A204.1 (cell line): ENCODE measurements around the gene BEST2.

Experiments used
- FAIRE-seq: peaks from 2 replicates; lab custom pipeline; 2012; peaks lifted over from hg19 to GRCh38; lab: Jason Lieb, UNC

The BEST2 gene

GRCh38 chr19:12770922-12771321 lies 19.3 kb downstream of the BEST2 start:
- FAIRE-seq = no peak

GRCh38 chr19:12772323-12772722 lies 20.7 kb downstream of the BEST2 start:
- no peak for FAIRE-seq

- no peak for FAIRE-seq
These were observed 22.0 kb downstream of the BEST2 start for GRCh38 chr19:12773571-12773970.

GRCh38 chr19:12774588-12775555 lies 23.3 kb downstream of the BEST2 start, which contains the start of gene HOOK2:
TSS of gene HOOK2 (minus strand) at chr19:12775552. CDS start at chr19:12775449, 103 bp downstream.
- no peak for FAIRE-seq

- no peak for FAIRE-seq
These were observed 25.8 kb downstream of the BEST2 start for GRCh38 chr19:12777217-12778016.

DNA sequence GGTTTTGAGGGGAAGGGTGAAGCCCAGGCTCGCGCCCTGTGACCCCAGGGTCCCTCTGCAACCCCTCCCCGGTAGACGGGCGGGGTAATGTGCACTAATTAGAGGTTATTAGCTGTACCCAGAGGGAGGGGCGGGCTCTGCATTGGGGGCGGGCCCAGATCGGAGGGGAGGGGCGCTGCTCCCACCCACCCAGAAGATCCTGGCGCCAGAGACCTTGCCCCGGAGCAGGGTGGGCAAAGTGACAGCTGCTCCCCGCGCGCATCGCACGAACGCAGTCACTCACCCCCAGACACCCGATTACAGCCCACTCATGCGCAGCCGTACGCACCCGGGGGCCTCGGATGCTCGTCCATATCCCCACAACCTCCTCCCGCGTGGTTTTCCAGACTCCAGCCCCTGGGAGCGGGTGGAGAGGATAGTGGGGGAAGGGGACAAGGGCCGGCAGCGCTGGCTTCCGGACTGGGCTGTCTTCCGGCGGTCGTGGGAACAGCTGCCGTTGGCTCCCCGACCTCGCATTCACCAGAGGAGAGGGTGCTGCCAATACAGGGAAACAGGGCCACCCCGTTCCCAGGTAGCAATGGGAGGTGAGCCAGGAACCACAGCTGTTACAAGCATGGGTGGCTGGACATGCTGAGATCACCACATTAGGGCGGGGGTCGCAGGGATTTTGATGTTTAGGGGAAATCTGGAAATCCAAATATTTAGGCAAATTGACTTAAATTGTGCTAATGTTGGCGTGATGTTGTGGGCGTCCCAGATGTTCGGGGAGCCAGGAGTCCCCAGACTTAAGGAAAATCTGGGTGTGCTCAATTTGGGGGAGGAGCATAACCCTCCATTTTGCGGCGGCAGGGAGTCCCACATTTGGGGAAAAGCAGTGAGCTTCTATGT lies 26.7 kb downstream of the BEST2 start:
- no peak for FAIRE-seq

- FAIRE-seq = no peak
These were observed 27.2 kb downstream of the BEST2 start for GRCh38 chr19:12778905-12779161.

GRCh38 chr19:12779162-12779993 lies 27.8 kb downstream of the BEST2 start:
- FAIRE-seq = no peak

DNA sequence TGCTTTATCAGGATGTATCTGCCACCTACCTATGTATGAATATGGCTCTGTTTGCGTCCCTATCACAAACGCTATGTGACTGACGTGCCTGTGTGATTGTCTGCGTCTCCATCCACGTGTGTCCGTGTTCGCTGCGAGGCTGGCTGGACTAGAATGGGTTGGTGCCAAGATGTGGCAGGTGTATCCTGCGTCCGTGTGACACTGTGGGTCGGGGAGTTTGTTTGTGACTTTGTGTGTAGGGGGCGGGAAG lies 30.5 kb downstream of the BEST2 start:
- FAIRE-seq = no peak

DNA sequence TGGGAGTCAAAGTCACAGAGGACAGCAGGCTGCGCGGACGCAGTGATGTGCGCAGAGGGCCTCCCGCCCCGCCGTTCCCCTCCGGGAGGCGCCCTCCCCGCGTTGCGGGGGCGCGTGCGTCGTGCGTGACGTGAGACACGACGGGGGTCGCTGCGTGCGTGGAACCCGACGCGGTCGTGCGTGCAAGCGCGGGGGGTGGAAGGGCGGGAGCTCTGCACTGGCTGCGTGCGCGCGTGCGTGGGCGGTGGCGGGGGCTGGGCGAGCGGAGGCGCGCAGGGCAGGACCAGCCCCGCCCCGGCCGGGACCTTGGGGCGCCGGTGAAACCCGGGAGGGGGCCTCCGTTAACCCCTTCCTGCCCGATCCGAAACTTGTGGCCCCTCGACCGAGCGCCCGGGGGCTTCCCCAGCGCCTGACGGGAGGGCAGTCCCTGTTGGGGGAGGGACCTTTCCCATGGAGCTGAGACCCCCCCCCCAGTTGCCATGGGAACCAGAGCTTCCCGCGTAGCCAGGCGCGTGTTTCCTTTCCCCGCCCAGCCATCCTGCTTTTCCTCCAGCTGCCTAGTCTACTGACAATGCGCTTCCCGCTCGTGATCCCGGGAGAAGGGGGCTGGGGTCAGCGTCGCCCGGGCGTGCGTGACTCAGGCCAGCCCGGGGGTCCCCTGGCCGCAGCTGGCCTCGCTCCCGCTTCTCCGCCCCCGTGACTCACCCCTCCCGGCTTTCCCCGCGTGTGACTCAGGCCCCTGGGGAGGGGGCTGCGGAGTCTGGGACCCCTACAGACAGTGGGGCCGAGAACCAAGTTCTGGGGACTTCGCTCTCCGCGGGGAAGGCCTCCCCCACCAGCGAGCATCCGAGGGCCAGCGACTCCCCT lies 31.1 kb downstream of the BEST2 start:
- FAIRE-seq = no peak

DNA sequence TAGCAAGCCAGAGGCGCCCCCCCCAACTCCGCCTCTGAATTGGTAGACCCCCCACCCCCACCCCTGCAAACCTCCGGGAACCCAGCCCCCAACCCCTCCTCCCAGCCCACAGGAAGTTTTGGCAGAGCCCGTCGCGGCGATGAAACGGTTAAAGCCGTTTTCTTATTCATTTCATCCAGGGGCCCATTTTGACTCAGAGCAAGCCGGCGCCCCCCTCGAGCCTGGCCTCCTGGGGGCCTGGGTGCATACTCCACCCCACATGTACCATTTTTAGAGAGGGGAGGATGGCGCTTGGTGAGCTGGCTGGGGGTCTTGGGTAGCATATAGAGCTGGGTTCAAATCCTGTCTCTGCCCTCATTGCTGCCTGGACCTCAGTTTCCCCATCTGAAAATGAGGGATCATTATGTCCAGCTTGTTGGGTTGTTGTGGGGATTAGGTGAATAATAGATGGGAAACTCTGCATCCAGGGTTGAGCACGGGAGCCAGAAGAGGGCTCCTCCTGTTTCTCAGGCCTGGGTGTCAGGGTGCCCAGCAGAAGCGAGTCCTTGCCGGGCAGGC lies 31.8 kb downstream of the BEST2 start:
- FAIRE-seq = no peak

- FAIRE-seq = no peak
These were observed 32.3 kb downstream of the BEST2 start for GRCh38 chr19:12783849-12784393.

DNA sequence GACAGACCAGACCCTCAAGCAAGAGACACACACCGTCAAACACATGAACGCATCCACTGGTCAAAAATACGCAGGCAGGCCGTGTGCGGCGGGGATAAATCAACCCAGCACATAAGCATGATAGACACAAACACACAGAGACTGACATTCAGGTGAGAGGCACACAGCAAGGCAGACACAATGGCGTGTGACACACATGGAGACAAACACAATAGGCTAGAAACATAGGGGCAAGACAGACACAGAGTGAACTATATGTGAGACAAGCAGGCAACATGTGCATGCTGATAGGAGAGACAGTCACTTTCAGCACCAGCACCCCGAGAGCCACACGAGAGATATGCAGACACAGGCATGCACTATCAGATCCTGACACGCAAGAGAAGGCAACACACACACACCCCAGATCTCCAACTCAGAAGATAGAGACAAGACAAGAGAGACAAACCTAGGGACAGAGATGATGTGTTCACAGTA lies 32.8 kb downstream of the BEST2 start:
- no peak for FAIRE-seq

DNA sequence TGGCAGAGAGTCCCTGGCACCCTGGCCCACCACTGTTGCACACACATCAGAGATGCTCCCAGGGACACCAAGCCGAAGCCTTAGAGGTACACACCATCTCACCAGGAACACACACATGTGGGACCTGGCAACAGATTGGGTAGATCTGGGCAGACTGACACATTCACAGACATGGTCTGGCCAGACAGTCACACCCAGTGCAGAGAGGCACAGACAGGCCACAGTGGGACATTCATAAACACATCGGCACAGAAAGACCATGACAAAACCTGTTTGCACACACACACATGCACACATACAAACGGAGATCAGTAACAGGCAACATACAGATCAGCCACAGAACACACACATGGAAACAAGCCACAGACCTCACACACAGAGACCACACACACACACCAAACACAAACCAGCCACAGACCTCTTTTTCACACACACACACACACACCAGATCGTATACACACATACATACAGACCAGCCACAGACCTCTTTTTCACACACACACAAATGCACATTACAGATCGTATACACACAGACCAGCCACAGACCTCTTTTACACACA lies 33.4 kb downstream of the BEST2 start:
- no peak for FAIRE-seq

- no peak for FAIRE-seq
These were observed 33.9 kb downstream of the BEST2 start for GRCh38 chr19:12785431-12786031.

GRCh38 chr19:12786141-12786870 lies 34.7 kb downstream of the BEST2 start:
- no peak for FAIRE-seq

DNA sequence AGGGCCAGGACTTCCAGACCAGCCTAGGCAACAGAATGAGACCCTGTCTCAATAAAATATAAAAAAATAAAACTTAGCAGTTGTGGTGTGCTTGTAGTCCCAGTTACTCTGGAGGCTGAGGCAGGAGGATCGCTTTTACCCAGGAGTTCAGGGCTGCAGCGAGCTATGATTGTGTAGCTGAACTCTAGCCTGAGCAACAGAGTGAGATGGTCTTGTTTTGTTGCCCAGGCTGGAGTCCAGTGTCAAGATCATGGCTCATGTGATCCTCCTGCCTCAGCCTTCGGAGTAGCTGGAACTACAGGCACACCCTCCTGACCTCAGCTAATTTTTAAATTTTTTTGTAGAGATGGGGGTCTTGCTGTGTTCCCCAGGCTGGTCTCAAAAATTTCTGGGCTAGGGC lies 35.4 kb downstream of the BEST2 start:
- FAIRE-seq = no peak

DNA sequence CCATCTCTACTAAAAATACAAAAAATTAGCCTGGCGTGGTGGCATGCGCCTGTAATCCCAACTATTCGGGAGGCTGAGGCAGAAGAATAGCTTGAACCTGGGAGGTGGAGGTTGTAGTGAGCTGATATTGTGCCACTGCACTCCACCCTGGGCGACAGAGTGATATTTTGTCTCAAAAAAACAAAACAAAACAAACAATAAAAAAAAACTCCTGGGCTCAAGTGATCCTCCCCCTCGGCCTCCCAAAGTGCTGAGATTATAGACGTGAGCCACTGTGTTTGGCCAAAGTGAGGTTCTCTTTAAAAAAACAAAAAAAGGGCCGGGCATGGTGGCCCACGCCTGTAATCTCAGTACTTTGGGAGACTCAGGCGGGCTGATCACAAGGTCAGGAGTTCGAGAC lies 35.9 kb downstream of the BEST2 start:
- FAIRE-seq = no peak
